OCI-LY7 (cell line): ENCODE measurements around the gene IDI1.

Source experiments
- EZH2phosphoT487 ChIP-seq: fragments of 200-600 bp; sonication (generic); IDR thresholded peaks from 2 replicates; pipeline ENCODE4 v1.6.1; 2018; ENCODE audit warnings: low read depth, borderline replicate concordance, mild to moderate bottlenecking, mixed run types, antibody characterized with exemption, low read length, moderate library complexity, mixed read lengths
- TF ChIP-seq, protein P1 (sequence below): fragments of 200-600 bp; sonication (generic); conservative IDR thresholded peaks from 2 replicates; pipeline ENCODE4 v1.5.1; 2014; ENCODE audit warnings: mild to moderate bottlenecking, antibody characterized with exemption, low read length, moderate library complexity, mixed read lengths

GRCh38 chr10:1003884-1004670 lies 44.8 kb downstream of the IDI1 start:
- no peak for TF ChIP-seq EZH2phosphoT487
- TF ChIP-seq, protein P1, sequence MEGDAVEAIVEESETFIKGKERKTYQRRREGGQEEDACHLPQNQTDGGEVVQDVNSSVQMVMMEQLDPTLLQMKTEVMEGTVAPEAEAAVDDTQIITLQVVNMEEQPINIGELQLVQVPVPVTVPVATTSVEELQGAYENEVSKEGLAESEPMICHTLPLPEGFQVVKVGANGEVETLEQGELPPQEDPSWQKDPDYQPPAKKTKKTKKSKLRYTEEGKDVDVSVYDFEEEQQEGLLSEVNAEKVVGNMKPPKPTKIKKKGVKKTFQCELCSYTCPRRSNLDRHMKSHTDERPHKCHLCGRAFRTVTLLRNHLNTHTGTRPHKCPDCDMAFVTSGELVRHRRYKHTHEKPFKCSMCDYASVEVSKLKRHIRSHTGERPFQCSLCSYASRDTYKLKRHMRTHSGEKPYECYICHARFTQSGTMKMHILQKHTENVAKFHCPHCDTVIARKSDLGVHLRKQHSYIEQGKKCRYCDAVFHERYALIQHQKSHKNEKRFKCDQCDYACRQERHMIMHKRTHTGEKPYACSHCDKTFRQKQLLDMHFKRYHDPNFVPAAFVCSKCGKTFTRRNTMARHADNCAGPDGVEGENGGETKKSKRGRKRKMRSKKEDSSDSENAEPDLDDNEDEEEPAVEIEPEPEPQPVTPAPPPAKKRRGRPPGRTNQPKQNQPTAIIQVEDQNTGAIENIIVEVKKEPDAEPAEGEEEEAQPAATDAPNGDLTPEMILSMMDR = no peak
